Hippocampal formation (tissue), 2 donors: Measurements from ENCODE around the gene ZNF280B.
A peak's percentile ranks its signal among the peaks of the same experiment; 100 is the strongest.

Source experiments
- DNase-seq, 2 donors: peaks; one replicate each; lab custom pipeline; 2025; lab: John Stamatoyannopoulos, UW

Gene ZNF280B, protein sequence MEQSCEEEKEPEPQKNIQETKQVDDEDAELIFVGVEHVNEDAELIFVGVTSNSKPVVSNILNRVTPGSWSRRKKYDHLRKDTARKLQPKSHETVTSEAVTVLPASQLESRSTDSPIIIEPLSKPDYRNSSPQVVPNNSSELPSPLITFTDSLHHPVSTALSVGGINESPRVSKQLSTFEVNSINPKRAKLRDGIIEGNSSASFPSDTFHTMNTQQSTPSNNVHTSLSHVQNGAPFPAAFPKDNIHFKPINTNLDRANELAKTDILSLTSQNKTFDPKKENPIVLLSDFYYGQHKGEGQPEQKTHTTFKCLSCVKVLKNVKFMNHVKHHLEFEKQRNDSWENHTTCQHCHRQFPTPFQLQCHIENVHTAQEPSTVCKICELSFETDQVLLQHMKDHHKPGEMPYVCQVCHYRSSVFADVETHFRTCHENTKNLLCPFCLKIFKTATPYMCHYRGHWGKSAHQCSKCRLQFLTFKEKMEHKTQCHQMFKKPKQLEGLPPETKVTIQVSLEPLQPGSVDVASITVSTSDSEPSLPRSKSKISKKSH

GRCh38 chr22:22508274-22509176, at the start of gene ZNF280B:
TSS of gene ZNF280B (minus strand) at chr22:22508742. CDS start at chr22:22489398, 19,344 bp downstream.
- DNase-seq: peak; percentile 39 to 51

- DNase-seq: no peak
These were observed 48.7 kb upstream of the ZNF280B start for GRCh38 chr22:22556995-22557925.

DNA sequence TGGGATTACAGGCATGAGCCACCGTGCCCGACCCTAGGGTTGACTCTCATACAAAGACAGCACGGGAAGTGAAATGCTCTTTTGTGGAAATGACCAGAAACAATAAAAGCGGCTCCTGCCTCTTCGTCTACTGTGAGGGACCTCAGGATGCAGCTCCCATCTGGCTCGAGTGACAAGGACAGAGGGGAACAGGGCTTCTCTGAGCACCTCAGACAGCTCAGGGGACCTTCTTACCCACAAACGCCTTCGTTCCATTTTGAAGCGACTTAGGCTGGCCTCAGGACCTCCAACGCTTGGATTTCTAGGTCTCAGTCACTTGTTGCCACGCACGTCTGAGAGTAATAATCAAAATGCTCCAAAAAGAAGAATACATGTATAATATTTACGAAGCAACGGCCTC, 48.0 kb upstream of the ZNF280B start:
- DNase-seq: no peak

GRCh38 chr22:22555596-22555995, 47.1 kb upstream of the ZNF280B start:
- no peak for DNase-seq

- no peak for DNase-seq
These were observed 46.2 kb upstream of the ZNF280B start for GRCh38 chr22:22554587-22555284.

- DNase-seq: no peak
These were observed 45.4 kb upstream of the ZNF280B start for GRCh38 chr22:22553735-22554586.

- DNase-seq: no peak
These were observed 44.6 kb upstream of the ZNF280B start for GRCh38 chr22:22553141-22553540.

DNA sequence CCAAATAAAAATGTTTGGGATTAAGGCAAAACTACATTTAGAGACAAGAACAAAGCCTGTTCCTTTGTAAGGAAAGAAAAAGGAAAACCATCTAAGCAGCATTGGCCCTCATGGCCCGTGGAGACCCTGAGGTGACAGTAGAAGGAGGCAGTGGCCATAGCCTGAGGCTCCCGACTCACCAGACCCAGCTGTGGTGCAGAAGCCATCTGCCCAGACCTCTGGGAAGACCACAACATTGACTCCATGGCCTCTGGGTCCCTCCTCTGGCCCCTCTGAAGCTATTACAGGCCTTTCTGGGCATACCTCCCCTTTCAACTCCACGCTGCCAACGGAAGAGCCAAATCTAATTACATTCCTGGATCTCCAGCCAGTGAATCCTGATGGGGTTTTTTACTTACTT, 44.1 kb upstream of the ZNF280B start:
- DNase-seq: no peak

GRCh38 chr22:22550789-22551434, 42.4 kb upstream of the ZNF280B start:
- no peak for DNase-seq

- no peak for DNase-seq
These were observed 40.4 kb upstream of the ZNF280B start for GRCh38 chr22:22548910-22549309.

GRCh38 chr22:22548317-22548716, 39.8 kb upstream of the ZNF280B start:
- no peak for DNase-seq

GRCh38 chr22:22547692-22548300, 39.3 kb upstream of the ZNF280B start:
- no peak for DNase-seq

- no peak for DNase-seq
These were observed 38.7 kb upstream of the ZNF280B start for GRCh38 chr22:22547226-22547625.

- peak in 1 of 2 donors; percentile 15 for DNase-seq
These were observed 37.9 kb upstream of the ZNF280B start for GRCh38 chr22:22546490-22546889.

GRCh38 chr22:22545084-22545483, 36.5 kb upstream of the ZNF280B start:
- no peak for DNase-seq

- DNase-seq: no peak
These were observed 29.9 kb upstream of the ZNF280B start for GRCh38 chr22:22538226-22538989.

GRCh38 chr22:22536916-22537315, 28.4 kb upstream of the ZNF280B start:
- DNase-seq: no peak

DNA sequence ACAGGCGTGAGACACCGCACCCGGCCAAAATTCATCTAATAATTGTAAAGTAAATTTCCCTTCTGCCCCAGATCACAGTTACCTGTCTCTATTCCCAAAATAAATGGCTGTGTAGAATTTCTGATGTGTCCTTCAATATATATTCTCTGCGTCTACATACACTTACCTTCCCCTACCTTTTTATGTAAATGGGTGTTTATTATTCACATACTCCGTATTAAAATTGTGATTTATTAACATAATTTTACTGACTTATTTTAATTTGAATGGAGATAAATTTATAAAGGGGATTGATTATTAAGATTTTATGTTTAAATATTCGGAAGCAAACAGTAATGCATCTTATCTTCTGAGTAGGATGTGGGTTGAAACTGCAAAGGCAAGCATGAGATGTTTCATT, 28.0 kb upstream of the ZNF280B start:
- no peak for DNase-seq
